ENCODE data around the gene TTBK2. TPM values are rescaled to one million over a fixed set of nuclear protein-coding genes. Genes with fewer than 3 reads are reported as not detected.
"Not testable (repeated sequence)": the region's sequence is repeated elsewhere in the genome, so short reads cannot be mapped to it uniquely, and the experiment has no call there.

TTBK2 gene
- total RNA-seq, 1 donor from 2014 or later: 13.0 TPM

DNA sequence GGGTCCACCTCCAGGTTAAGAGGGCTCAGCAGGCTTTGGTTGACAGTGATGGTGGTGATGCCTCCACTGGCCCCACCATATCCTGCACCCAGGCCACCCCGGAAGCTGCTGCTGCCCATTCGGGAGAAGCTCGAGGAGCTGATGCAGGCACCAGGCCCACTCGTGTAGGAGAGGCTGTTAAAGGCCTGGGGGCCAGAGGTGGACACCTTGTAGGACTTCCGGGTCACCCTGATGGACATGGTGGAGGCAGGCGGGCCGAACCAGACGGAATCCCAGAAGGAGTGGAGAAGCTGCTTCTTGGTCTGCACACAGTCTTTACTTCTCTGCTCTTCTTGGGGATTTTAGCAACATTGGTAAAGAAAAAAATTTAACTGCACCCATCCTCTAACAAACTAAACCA lies 118.4 kb downstream of the TTBK2 start:
- no peak for DNase-seq (ENCODE audit: low spot score)
- intact Hi-C loops (cut with micrococcal nuclease): loop anchor here (10.0 kb wide), 1 partner anchor 123 kb away; the partner anchor contains the start of gene TTBK2
- no peaks in the 10 kb centered on the region for H3K36me3 Mint-ChIP-seq (ENCODE audit: low read depth)
- H3K4me1 Mint-ChIP-seq (ENCODE audit: low read depth): peaks cover under 1% of the 10 kb centered on the region
- H3K4me3 Mint-ChIP-seq (ENCODE audit: low read depth): no peak overlapping the region
- H3K27ac Mint-ChIP-seq: no peak overlapping the region
- H3K27me3 Mint-ChIP-seq (ENCODE audit: low read depth): no peaks in the 10 kb centered on the region
- no peaks in the 10 kb centered on the region for H3K9me3 Mint-ChIP-seq

DNA sequence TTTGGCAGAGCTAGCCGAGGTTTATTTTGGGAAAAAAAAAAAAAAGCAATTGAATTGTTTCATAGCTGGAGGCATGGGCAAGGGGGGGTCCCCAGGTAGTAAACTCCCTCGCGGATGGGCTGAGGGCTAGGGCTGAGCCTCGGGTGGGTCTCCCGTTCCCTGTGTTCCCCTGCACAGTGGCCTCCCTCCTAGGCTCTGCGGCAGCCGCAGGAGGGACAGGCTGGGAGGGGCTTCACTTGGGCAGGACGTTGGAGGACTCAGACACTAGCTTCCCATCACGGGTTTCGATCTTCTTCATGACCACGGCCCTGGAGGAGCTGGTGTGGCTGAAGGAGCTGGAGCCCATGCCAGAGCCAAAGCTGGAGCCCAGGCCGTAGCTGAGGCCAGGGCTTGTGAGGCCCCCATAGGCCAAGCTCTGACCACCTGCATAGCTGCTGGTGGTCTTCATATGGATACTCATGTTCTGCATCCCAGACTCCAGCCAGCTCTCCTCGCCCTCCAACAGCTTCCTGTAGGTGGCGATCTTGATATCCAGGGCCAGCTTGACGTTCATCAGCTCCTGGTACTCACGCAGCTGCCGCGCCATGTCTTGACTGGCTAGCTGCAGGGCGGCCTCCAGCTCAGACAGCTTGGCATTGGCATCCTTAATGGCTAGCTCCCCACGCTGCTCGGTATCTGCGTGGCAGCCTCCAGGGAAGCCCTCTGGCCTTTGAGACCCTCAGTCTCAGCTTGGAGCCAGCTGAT lies 119.7 kb downstream of the TTBK2 start:
- DNase-seq (ENCODE audit: low spot score): no peak
- peaks cover 12% of the 10 kb centered on the region for H3K4me1 Mint-ChIP-seq (ENCODE audit: low read depth)
- no peaks in the 10 kb centered on the region for H3K27me3 Mint-ChIP-seq (ENCODE audit: low read depth)
- no peak overlapping the region for H3K4me3 Mint-ChIP-seq (ENCODE audit: low read depth)
- no peaks in the 10 kb centered on the region for H3K36me3 Mint-ChIP-seq (ENCODE audit: low read depth)
- intact Hi-C loops (cut with micrococcal nuclease): loop anchor here (10.0 kb wide), 1 partner anchor 124 kb away; the partner anchor contains the start of gene TTBK2
- no peaks in the 10 kb centered on the region for H3K9me3 Mint-ChIP-seq
- H3K27ac Mint-ChIP-seq: no peak overlapping the region

DNA sequence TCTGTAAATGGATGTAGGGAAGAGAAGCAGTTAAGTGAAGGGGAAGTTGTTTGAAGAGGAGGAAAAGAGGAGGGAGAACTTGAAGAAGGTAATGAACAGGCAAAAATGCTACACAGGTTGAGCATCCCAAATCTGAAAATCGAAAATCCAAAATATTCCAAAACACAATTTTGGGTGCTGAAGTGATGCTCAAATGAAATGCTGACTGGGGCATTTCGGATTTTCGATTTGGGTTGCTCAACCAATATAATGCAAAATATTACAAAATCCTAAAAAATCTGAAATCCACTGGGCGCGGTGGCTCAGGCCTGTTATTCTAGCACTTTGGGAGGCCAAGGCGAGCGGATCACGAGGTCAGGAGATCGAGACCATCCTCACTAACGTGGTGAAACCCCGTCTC lies 121.8 kb downstream of the TTBK2 start:
- Mint-ChIP-seq H3K9me3 (no peaks in the 10 kb centered on the region), H3K27ac (no peak overlapping the region)
- no peak for DNase-seq (ENCODE audit: low spot score)

DNA sequence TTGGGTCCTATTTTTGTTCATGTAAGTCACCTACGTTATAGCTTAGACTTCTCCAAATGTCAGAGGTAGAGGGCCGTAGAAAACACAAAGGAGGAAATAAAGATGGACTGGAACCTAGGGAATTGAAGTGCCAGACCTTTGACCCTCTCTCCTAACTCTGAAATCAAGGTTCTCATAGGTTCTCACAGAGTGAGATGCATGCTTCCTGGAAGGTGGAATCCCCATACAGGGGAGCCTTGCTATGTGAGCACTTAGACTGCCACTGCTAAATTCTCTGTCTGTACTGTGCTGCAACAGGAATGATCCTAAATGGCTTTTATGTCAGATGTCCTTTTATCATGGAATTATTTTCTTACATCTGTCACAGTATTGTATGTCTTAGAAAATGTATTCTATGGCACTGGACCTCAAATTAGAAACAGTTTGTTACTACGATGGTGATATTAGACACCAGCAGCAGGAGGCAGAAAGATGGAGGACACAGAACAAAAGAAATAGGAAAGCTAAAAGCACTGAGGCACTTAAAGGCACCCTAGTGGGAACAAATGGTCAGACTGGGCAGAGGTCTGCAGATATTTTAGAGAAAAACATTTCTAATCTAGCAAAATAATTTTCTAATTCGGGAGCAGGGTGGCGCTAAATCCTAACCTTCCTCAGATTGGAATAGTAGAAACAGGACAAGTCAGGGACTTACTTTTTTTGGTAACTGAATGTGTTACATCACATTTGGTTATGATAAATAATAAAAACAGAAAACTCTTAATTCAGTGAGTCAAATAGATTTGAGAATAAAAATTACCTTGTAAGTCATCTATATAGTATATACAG lies 123.4 kb downstream of the TTBK2 start:
- Mint-ChIP-seq H3K27ac (no peak overlapping the region), H3K4me3 (ENCODE audit: low read depth) (no peak overlapping the region), H3K9me3 (no peaks in the 10 kb centered on the region), H3K27me3 (ENCODE audit: low read depth) (no peaks in the 10 kb centered on the region), H3K36me3 (ENCODE audit: low read depth) (no peaks in the 10 kb centered on the region), H3K4me1 (ENCODE audit: low read depth) (peaks cover 15% of the 10 kb centered on the region)
- intact Hi-C loops (cut with micrococcal nuclease): no loop called here
- no peak for DNase-seq (ENCODE audit: low spot score)

More for the DNA sequence above, 121.8 kb downstream of the TTBK2 start:
- Mint-ChIP-seq H3K36me3 (ENCODE audit: low read depth) (no peaks in the 10 kb centered on the region), H3K4me1 (ENCODE audit: low read depth) (peaks cover 15% of the 10 kb centered on the region), H3K4me3 (ENCODE audit: low read depth) (no peak overlapping the region), H3K27me3 (ENCODE audit: low read depth) (no peaks in the 10 kb centered on the region)
- intact Hi-C loops (cut with micrococcal nuclease): no loop called here

DNA sequence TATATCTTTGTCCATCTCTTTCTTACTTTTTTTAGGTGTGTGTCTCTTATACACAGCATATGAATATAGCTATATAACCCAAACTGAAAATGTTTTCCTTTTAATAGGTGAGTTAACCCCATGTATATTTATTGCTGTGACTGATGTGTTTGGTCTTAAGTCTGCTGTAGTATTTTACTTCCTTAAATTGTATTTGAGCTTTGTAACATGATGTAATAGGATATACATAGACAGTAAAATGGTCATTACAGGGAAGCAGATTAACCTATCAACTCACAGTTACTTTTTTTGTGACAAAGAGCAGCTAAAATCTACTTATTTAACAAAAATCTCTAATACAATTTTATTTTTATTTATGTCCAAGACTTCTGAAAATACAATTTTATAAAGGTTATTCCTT lies 131.9 kb downstream of the TTBK2 start:
- Mint-ChIP-seq H3K27ac (no peak overlapping the region), H3K36me3 (ENCODE audit: low read depth) (no peaks in the 10 kb centered on the region), H3K9me3 (no peaks in the 10 kb centered on the region), H3K4me1 (ENCODE audit: low read depth) (no peaks in the 10 kb centered on the region), H3K4me3 (ENCODE audit: low read depth) (no peak overlapping the region), H3K27me3 (ENCODE audit: low read depth) (no peaks in the 10 kb centered on the region)
- intact Hi-C loops (cut with micrococcal nuclease): no loop called here
- DNase-seq (ENCODE audit: low spot score): no peak

DNA sequence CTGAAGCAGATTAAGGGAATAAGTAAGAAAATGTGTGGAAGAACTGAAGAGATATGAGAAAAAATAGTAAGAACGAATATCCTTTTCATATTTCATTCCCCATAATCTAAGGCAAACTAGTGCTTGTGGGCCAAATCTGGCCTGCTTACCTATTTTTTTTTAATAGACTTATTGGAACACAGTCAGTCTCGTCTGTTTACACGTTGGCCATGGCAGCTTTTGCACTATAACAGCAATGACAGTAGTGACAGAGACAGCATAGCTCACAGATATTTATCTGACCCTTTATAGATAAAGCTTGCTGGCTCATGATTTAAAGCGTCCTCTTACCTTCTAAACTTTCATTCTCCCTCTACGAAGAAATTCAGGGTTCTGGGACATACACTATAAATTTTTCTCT lies 133.6 kb downstream of the TTBK2 start:
- Mint-ChIP-seq H3K4me3 (ENCODE audit: low read depth) (no peak overlapping the region), H3K4me1 (ENCODE audit: low read depth) (no peaks in the 10 kb centered on the region), H3K27ac (no peak overlapping the region), H3K9me3 (no peaks in the 10 kb centered on the region), H3K36me3 (ENCODE audit: low read depth) (peaks cover 4% of the 10 kb centered on the region), H3K27me3 (ENCODE audit: low read depth) (no peaks in the 10 kb centered on the region)
- no peak for DNase-seq (ENCODE audit: low spot score)
- intact Hi-C loops (cut with micrococcal nuclease): no loop called here

DNA sequence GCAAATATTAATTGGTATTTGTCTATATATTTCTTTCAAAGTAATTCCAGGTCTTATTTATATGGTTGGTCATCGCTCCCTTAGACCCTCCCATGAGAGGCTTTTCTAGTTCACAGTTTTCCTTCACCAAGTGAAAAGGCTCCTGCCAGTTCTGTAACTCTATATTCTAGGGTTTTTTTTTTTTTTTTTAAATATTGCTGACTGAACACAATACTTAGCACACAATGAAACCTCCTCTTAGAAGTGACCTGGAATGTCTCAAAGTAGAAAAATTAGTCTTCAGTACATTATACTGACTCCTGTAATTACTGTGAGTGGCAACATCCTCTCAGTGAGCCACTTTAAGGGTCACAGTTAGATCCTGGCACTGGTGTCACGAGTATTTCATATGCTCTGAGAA lies 135.0 kb downstream of the TTBK2 start:
- no peak overlapping the region for H3K4me3 Mint-ChIP-seq (ENCODE audit: low read depth)
- H3K4me1 Mint-ChIP-seq (ENCODE audit: low read depth): no peaks in the 10 kb centered on the region
- H3K27me3 Mint-ChIP-seq (ENCODE audit: low read depth): no peaks in the 10 kb centered on the region
- H3K9me3 Mint-ChIP-seq: no peaks in the 10 kb centered on the region
- DNase-seq (ENCODE audit: low spot score): no peak
- intact Hi-C loops (cut with micrococcal nuclease): no loop called here
- H3K36me3 Mint-ChIP-seq (ENCODE audit: low read depth): peaks cover 4% of the 10 kb centered on the region
- H3K27ac Mint-ChIP-seq: no peak overlapping the region

DNA sequence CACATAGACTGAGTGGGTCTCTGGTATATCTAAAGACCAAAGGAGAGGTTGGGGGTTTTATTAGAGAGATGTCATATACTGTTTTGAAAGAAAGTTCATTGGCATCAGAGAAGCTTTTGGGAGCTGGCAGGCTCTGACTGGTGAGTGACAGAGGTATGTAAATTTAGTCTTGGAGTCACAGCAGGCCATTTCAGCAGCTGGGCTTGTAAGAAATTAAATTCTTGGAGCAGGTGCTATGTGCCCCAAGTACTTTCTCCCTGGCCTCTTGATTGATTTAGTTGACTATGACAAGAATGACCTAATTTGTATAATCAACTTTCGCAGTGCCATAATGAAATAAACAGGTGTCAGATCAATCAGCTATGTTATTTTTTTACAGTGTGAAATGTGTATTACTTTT lies 135.9 kb downstream of the TTBK2 start:
- intact Hi-C loops (cut with micrococcal nuclease): no loop called here
- DNase-seq (ENCODE audit: low spot score): no peak
- Mint-ChIP-seq H3K27ac (no peak overlapping the region), H3K4me1 (ENCODE audit: low read depth) (no peaks in the 10 kb centered on the region), H3K36me3 (ENCODE audit: low read depth) (peaks cover 4% of the 10 kb centered on the region), H3K4me3 (ENCODE audit: low read depth) (no peak overlapping the region), H3K27me3 (ENCODE audit: low read depth) (no peaks in the 10 kb centered on the region), H3K9me3 (no peaks in the 10 kb centered on the region)

DNA sequence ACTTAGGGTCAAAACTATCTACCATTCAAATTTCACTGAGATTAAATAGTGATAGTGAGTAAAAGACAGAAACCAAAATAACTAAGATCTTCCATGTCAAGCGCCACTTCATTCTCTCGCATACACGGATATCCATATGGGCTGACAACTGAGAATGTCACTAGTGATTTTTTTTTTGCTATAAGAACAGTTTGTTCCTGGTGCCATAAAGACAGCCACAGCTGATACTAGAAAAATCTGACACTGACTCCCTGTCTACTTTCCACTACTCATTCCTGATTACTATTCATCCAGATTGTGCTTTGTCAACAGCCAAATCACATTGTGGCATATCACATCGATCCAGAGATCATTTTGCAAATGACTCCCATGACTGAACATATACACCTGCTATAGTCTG lies 137.9 kb downstream of the TTBK2 start:
- Mint-ChIP-seq H3K27me3 (ENCODE audit: low read depth) (no peaks in the 10 kb centered on the region), H3K36me3 (ENCODE audit: low read depth) (peaks cover 4% of the 10 kb centered on the region), H3K4me1 (ENCODE audit: low read depth) (no peaks in the 10 kb centered on the region), H3K4me3 (ENCODE audit: low read depth) (no peak overlapping the region), H3K27ac (no peak overlapping the region), H3K9me3 (no peaks in the 10 kb centered on the region)
- intact Hi-C loops (cut with micrococcal nuclease): no loop called here
- no peak for DNase-seq (ENCODE audit: low spot score)

DNA sequence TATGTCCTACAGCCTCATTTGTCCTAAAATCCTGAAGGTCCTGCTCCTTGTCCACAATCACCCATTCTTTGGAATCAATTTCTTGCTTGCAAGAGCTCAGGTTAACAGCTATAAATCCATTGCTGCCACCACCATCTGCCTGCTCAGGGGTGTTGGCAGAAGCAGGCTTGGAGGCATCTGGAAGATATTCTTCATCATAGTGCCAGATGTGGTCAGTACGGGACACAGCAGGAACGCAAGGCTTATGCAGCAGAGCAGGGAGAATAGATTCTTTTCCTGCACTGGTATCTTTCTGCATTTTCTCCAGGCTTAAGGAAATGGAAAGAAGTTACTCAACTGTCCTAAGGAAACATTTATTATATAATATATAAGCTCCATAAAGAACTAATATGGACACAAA lies 145.2 kb downstream of the TTBK2 start:
- intact Hi-C loops (cut with micrococcal nuclease): no loop called here
- H3K36me3 Mint-ChIP-seq (ENCODE audit: low read depth): peaks cover 7% of the 10 kb centered on the region
- no peaks in the 10 kb centered on the region for H3K4me1 Mint-ChIP-seq (ENCODE audit: low read depth)
- H3K27me3 Mint-ChIP-seq (ENCODE audit: low read depth): no peaks in the 10 kb centered on the region
- DNase-seq (ENCODE audit: low spot score): no peak
- H3K9me3 Mint-ChIP-seq: no peaks in the 10 kb centered on the region
- H3K27ac Mint-ChIP-seq: no peak overlapping the region
- H3K4me3 Mint-ChIP-seq (ENCODE audit: low read depth): no peak overlapping the region

DNA sequence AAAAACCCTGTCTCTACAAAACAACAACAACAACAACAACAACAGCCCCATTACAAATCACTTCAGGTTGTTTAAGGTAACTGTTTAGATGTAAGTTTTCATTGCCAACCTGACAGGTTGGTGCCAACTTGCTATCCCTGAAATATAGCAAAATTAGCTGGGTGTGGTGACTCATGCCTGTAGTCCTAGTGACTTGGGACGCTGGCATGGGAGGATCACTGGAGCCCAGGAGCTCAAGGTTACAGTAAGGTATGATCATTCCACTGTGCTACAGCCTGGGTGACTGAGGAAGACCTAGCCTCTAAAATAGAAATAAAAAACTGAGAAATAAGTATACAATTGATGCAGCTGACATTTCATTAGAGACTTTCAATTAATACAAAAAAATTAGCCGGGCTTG lies 147.7 kb downstream of the TTBK2 start:
- H3K36me3 Mint-ChIP-seq (ENCODE audit: low read depth): peaks cover 18% of the 10 kb centered on the region
- H3K9me3 Mint-ChIP-seq: no peaks in the 10 kb centered on the region
- intact Hi-C loops (cut with micrococcal nuclease): no loop called here
- H3K4me1 Mint-ChIP-seq (ENCODE audit: low read depth): no peaks in the 10 kb centered on the region
- H3K4me3 Mint-ChIP-seq (ENCODE audit: low read depth): no peak overlapping the region
- H3K27me3 Mint-ChIP-seq (ENCODE audit: low read depth): no peaks in the 10 kb centered on the region
- H3K27ac Mint-ChIP-seq: no peak overlapping the region
- no peak for DNase-seq (ENCODE audit: low spot score)

DNA sequence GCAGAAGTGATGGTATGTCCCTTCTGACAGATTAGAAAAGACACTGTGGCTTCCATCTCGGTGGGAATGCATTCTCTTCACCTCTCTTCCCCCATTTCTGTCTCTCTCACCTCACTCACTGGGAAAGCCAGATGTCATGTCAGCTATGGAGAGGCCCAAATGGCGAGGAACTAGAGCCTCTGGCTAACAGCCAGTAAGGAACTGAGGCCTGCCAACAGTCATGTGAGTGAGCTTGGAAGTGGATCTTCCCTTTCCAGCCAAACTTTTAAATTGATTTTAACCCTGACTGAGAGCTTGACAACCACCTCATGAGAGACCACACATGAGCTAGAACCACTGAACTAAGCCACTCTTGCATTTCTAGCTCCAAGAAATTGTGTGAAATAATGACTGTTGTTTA lies 148.4 kb downstream of the TTBK2 start:
- no peak for DNase-seq (ENCODE audit: low spot score)
- Mint-ChIP-seq H3K36me3 (ENCODE audit: low read depth) (peaks cover 18% of the 10 kb centered on the region), H3K4me1 (ENCODE audit: low read depth) (no peaks in the 10 kb centered on the region), H3K4me3 (ENCODE audit: low read depth) (no peak overlapping the region), H3K27ac (no peak overlapping the region), H3K27me3 (ENCODE audit: low read depth) (no peaks in the 10 kb centered on the region), H3K9me3 (peaks cover 4% of the 10 kb centered on the region)
- intact Hi-C loops (cut with micrococcal nuclease): no loop called here

DNA sequence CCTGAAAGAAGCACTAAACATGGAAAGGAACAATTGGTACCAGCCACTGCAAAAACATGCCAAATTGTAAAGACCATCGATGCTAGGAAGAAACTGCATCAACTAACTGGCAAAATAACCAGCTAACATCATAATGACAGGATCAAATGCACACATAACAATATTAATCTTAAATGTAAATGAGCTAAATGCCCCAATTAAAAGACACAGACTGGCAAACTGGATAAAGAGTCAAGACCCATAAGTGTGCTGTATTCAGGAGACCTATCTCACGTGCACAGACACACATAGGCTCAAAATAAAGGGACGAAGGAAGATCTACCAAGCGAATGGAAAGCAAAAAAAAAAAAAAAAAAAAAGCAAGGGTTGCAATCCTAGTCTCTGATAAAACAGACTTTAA lies 154.5 kb downstream of the TTBK2 start:
- Mint-ChIP-seq H3K9me3 (peaks cover 42% of the 10 kb centered on the region), H3K36me3 (ENCODE audit: low read depth) (peaks cover 44% of the 10 kb centered on the region)
- H3K27me3 Mint-ChIP-seq (ENCODE audit: low read depth); intact Hi-C loops (cut with micrococcal nuclease); H3K4me3 Mint-ChIP-seq (ENCODE audit: low read depth); H3K27ac Mint-ChIP-seq; H3K4me1 Mint-ChIP-seq (ENCODE audit: low read depth); DNase-seq (ENCODE audit: low spot score): not testable (repeated sequence)

Data from activated T-helper 2 cell treated with anti-CD3 and anti-CD28 coated beads, Interferon-gamma antibody, Interleukin-2, Interleukin-4, amounts not matched to agents 10 μg/mL and 5 μg/mL and 100 μg/mL, durations not matched to agents 14 hours and 24 hours and 36 hours (primary cell).